WERI-Rb-1 (cell line): ENCODE results near the gene NR6A1.

ENCODE experiments used
- DNase-seq: peaks from one replicate; pipeline ENCODE4 v3.0.0-alpha.2; 2020
- H3K27ac ChIP-seq: fragments of 250-450 bp; sonication (Bioruptor Pico); 2 replicates; pipeline ENCODE4 v1.5.1; 2020; ENCODE audit warnings: mild to moderate bottlenecking, moderate library complexity
- H3K27me3 ChIP-seq: fragments of 250-450 bp; sonication (Bioruptor Pico); 2 replicates; pipeline ENCODE4 v1.5.1; 2021; ENCODE audit warnings: mild to moderate bottlenecking, low read depth, moderate library complexity; ENCODE audit not compliant: insufficient read depth, severe bottlenecking
- H3K36me3 ChIP-seq: fragments of 250-450 bp; sonication (Bioruptor Pico); 2 replicates; pipeline ENCODE4 v1.5.1; 2020; ENCODE audit warnings: mild to moderate bottlenecking, moderate library complexity
- H3K4me3 ChIP-seq: 2 replicates; pipeline ENCODE4 v1.5.1; 2011; ENCODE audit warnings: low read depth, mild to moderate bottlenecking, control low read depth, low read length
- H3K9me3 ChIP-seq: fragments of 250-450 bp; sonication (Bioruptor Pico); 2 replicates; pipeline ENCODE4 v1.5.1; 2021; ENCODE audit warnings: mild to moderate bottlenecking, moderate library complexity; ENCODE audit not compliant: severe bottlenecking
- TF ChIP-seq, protein P1 (sequence below): IDR thresholded peaks from 2 replicates; pipeline ENCODE4 v1.5.1; 2011; ENCODE audit warnings: low read depth, mild to moderate bottlenecking, control low read depth, inconsistent platforms, low read length

Gene NR6A1

DNA sequence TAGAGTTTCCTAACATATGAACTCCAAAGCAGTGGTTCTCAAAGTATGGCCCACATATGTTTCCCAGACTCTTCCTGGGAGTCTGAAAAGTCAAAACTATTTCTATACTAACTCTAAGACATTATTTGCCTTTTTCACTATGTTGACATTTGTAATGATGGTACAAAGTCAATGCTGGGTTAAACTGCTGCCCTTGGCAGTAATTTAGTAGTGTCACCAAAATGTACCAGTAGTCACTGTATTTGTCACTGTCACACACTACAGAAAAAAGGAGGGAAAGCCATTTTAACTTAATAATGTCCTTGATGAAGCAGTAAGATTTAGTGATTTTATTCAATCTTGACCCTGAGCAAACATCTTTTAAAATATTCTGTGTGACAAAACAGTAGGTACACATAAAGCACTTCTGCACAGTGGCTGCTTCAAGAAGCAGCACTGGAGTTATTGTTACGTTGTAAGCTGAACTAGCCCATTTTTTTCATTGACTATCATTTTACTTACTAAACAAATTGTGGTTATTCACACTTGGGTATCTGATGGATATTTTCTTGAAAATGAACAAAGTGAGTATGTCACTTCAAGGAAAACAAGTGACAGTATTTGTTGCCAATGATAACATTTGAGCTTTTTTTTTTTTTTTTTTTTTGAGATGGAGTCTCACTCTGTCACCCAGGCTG, 90.3 kb downstream of the NR6A1 start:
- Histone ChIP-seq H3K27me3 (no peaks in the 10 kb centered on the region), H3K9me3 (no peaks in the 10 kb centered on the region), H3K36me3 (peaks cover 8% of the 10 kb centered on the region), H3K4me3 (no peak overlapping the region), H3K27ac (no peak overlapping the region)
- TF ChIP-seq, protein P1, sequence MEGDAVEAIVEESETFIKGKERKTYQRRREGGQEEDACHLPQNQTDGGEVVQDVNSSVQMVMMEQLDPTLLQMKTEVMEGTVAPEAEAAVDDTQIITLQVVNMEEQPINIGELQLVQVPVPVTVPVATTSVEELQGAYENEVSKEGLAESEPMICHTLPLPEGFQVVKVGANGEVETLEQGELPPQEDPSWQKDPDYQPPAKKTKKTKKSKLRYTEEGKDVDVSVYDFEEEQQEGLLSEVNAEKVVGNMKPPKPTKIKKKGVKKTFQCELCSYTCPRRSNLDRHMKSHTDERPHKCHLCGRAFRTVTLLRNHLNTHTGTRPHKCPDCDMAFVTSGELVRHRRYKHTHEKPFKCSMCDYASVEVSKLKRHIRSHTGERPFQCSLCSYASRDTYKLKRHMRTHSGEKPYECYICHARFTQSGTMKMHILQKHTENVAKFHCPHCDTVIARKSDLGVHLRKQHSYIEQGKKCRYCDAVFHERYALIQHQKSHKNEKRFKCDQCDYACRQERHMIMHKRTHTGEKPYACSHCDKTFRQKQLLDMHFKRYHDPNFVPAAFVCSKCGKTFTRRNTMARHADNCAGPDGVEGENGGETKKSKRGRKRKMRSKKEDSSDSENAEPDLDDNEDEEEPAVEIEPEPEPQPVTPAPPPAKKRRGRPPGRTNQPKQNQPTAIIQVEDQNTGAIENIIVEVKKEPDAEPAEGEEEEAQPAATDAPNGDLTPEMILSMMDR = no peak
- DNase-seq = no peak

DNA sequence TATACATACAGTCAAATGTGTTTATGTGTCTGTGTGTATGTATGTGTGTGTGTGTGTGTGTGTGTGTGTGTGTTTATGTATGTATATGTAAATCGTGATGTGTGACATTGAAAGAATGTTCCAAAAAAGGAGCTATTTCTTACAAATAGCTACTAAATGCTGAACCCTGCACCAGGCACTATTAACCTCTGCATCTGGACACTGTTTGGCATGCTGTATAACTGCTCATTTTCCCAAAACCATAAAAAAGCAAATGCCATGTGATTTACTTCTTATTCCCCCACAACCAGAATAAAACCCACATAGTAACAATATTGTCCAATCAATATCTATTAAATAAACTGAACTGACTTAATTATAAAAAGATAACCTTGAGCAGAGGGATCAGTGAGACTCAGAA, 91.1 kb downstream of the NR6A1 start:
- no peaks in the 10 kb centered on the region for H3K27me3 ChIP-seq
- H3K27ac ChIP-seq = no peak overlapping the region
- H3K36me3 ChIP-seq = peaks cover 8% of the 10 kb centered on the region
- no peaks in the 10 kb centered on the region for H3K9me3 ChIP-seq
- TF ChIP-seq, protein P1 = no peak
- H3K4me3 ChIP-seq = no peak overlapping the region
- DNase-seq = no peak

DNA sequence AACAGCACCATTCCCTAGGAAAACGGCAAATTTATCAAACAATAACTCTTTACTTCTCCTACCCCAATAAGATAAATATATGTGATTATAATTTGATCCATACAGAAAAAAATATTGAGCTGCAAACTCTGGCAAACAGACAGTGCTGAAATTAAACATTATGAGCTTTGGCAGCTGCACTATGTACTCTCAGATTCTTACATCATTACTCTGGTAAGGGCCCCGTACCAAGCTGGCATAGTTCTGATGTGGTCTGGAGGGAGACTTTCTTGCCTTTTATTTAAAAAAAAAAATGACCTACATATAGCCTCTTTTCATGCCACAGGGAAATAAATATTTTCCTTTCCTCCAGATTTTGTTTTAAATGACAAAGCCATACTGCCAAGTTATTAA, 95.0 kb downstream of the NR6A1 start:
- Histone ChIP-seq H3K27ac (no peak overlapping the region), H3K9me3 (no peaks in the 10 kb centered on the region), H3K4me3 (no peak overlapping the region), H3K27me3 (no peaks in the 10 kb centered on the region), H3K36me3 (peaks cover 3% of the 10 kb centered on the region; the same call in 1 of the 2 replicates)
- TF ChIP-seq, protein P1 = no peak
- DNase-seq = no peak

DNA sequence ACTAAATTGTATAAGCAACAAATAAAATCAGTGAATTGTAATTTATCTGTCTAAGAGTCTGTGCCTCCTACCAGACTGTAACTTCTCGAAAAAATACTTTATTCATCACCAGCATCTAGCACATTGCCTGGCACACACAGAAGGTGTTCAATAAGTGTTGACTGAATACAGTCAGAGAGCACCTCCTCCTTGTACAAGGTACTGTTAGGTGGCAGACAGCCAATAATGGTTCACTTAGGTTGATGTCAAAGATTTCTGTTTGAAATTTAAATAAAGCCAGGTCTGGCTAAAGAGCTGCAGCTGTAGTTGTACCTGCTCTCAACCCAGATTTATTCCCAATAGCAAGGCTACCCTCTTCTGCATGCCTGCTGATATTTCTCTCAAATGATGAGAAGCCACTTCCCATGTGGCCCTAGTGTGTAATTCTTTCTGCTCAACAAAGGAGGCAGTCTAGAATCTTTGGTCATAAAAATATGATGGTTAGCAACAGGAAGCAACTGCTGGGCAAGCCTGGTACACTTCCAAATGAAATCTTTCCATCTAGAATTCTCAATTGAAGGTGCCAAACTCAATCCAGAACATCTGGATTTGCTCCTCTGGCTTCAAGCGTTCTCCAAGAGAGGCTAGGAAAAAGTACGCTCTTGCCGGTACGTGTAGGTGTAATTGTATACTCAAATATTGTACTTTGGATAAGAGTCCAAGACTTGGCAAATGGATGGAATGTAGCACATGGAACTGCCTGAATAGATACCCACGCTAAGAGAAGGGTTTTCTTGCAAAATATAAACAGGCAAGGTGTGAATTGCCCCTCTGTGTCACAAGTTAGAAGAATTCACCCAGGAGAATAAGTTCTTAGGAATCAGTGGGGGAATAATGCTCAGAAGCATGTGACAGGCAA, 95.6 kb downstream of the NR6A1 start:
- DNase-seq = no peak
- H3K36me3 ChIP-seq = peaks cover 3% of the 10 kb centered on the region; the same call in 1 of the 2 replicates
- no peaks in the 10 kb centered on the region for H3K9me3 ChIP-seq
- TF ChIP-seq, protein P1 = no peak
- H3K27me3 ChIP-seq = no peaks in the 10 kb centered on the region
- no peak overlapping the region for H3K27ac ChIP-seq
- no peak overlapping the region for H3K4me3 ChIP-seq

DNA sequence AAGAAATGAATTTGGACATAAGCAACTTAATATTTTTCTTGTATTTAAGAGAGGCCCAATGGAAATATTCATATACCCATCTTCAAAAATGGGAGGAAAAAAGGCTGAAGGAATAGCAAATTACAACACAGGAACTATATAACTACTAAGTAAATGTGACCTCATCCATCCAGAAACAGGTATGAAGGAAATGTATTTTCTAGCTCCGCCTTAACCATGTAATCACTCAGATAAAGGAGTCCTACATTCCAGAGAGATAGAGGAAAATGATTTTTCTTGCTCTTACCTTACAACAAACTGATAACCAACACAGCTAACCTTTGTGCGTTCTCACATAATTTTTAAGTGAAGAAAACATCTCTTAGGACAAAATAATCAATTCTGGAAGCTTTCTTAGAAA, 96.5 kb downstream of the NR6A1 start:
- H3K4me3 ChIP-seq = no peak overlapping the region
- no peak for DNase-seq
- peaks cover 5% of the 10 kb centered on the region; the same call in 1 of the 2 replicates for H3K36me3 ChIP-seq
- H3K9me3 ChIP-seq = no peaks in the 10 kb centered on the region
- no peaks in the 10 kb centered on the region for H3K27me3 ChIP-seq
- TF ChIP-seq, protein P1 = no peak
- no peak overlapping the region for H3K27ac ChIP-seq
